OCI-LY1 (cell line): ENCODE data around the gene AGAP3.

Experiments
- EZH2 ChIP-seq: fragments of 200-600 bp; sonication (generic), shearing (Covaris generic); IDR thresholded peaks from 2 replicates; pipeline ENCODE4 v1.8.0; 2017; ENCODE audit warnings: borderline replicate concordance, mixed run types, mild to moderate bottlenecking, antibody characterized with exemption, low read length, moderate library complexity, mixed read lengths
- TF ChIP-seq, protein P1 (sequence below): fragments of 200-600 bp; sonication (generic), shearing (Covaris generic); IDR thresholded peaks from 2 replicates; pipeline ENCODE4 v1.5.1; 2017; ENCODE audit warnings: mild to moderate bottlenecking, antibody characterized with exemption, low read length, moderate library complexity, mixed read lengths

DNA sequence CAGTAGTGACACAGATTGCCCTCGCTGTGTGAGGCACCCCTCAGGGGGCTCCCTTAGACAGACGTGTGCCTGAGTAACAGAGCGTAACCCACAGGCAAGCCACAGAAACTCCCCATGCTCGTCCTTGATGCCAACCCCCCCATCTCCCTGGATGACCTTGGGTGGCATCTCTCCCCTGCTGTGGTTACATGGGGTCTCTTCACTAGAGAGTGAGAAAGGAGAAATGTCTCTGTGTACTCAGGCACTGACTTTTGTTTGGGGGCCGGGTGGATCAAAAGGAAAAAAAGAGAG, 101.9 kb downstream of the AGAP3 start:
- TF ChIP-seq, protein P1, sequence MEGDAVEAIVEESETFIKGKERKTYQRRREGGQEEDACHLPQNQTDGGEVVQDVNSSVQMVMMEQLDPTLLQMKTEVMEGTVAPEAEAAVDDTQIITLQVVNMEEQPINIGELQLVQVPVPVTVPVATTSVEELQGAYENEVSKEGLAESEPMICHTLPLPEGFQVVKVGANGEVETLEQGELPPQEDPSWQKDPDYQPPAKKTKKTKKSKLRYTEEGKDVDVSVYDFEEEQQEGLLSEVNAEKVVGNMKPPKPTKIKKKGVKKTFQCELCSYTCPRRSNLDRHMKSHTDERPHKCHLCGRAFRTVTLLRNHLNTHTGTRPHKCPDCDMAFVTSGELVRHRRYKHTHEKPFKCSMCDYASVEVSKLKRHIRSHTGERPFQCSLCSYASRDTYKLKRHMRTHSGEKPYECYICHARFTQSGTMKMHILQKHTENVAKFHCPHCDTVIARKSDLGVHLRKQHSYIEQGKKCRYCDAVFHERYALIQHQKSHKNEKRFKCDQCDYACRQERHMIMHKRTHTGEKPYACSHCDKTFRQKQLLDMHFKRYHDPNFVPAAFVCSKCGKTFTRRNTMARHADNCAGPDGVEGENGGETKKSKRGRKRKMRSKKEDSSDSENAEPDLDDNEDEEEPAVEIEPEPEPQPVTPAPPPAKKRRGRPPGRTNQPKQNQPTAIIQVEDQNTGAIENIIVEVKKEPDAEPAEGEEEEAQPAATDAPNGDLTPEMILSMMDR: no peak
- TF ChIP-seq EZH2: no peak
